ENCODE results near the gene G6PC1.

The G6PC1 gene

DNA sequence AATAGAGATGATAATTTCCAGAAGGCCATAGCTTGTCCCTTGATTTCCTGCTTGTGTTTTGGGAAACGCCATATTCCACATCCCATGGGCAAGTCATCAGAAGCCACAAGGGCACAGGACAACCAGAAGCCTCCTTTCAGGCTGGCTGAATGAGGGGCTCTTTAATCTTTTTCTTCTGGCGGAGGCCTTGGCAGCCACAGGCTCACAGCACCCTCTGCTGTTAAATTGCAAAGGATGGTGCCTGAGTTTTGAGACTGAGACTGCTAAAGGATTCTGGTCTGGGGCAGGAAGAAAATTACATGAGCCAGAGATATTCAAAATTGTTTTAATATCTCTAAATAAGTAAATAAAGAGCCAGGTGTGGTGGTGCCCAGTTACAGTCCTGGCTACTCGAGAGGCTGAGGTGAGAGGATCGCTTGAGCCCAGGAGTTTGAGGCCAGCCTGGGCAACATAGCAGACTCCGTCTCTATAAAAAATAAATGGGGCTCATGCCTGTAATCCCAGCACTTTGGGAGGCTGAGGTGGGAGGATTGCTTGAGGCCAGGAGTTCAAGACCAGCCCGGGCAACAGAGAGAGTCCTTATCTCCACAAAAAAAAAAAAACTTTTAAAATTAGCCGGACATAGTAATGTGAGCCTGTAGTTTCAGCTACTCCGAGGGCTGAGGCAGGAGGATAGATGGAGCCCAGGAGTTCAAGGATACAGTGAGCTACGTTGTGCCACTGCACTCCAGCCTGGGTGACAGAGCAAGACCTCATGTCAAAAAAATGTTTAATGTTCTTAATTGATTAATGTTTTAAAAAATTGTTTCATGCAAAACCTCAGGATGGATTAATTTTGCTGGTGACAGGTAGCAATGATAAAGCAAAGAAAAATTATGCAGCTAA lies 37.4 kb downstream of the G6PC1 start:
- peak; percentile 35 for DNase-seq (ENCODE audit: low spot score)

DNA sequence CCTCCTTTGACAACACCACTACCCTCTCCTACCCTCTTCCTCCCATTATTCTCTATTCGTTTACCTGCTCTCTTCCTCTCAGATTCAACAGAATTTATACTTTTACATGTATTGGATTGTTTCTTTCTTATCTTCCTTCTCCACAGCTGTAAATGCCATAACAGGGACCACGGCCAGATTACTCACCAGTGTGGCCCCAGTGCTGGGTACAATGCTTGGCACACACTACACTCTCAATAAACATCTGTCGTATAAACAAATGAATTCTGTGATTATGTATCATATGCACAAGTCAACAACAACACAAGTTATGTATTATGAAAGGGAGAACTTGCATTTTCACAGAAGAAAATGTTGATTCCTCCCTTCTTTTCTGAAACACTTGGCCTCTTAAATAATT lies 43.6 kb downstream of the G6PC1 start:
- DNase-seq (ENCODE audit: low spot score): no peak

DNA sequence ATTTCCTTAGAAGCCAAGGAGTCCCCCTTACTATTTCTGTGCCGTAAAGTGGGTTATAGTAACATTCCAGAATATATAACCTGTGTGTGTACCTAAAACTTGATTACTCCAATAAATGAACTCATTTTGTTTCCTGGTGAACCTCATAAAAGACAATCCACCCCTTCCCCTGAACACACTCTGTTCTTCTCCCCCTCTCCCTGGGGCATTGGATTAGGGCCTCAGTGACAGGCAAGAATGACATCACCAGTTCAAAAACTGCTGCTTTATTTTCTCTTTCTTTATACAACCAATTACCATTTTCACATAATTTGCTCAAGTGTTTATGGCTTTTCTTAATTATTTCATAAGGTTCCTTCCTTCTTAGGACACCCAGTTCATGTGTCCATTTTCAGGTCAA lies 46.2 kb downstream of the G6PC1 start:
- no peak for DNase-seq (ENCODE audit: low spot score)

DNA sequence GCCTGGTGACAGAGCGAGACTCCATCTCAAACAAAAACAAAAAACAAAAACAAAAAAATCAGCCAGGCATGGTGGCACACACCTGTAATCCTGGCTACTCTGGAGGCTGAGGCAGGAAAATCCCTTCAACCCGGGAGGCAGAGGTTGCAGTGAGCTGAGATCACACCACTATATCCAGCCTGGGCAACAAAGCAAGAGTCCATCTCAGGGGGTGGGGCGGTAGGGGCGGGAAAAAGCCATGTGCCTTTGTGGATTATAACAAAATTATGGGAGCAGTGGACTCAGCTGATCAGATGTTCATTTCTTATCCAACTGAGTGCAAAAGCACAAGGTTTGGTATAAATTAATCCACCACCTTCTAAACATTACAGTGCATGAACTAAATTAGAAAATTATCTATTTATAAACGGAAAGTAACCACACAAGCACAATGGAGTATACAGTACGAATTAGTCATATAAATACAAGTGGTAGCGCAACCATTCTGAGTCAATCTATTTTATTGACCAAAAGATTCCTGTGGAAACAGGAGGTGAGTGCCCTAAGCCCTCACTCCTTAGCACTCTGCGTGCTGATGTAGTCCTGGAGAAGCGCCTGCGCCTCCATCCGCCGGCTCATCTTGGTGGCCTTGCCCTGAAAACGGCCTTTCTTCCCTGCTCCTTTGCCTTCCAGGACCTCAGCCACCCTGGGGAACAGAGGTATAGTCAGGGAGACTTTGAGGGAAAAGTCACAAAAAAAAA lies 49.6 kb downstream of the G6PC1 start:
- DNase-seq (ENCODE audit: low spot score): no peak
